ENCODE results near the gene SNAP25.

DNA sequence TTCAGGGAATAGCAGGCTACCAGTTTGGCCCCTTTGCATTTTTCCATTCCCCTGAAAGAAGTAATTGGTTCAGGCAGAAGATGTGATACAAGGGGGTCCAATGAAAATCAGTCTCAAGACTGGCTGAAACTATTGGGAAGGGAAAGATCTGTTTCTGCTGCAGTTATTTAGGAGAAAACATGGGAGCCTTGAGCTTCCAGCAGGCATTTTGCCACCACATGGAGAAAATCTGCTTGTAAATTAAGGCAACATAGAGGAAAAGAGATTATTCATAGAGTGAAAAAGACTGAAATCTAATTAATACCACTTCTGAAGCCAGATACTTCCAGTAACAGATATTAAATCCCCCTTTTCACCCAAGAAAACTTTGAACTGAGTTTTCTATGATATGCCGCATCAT is 44.2 kb upstream of the SNAP25 start:
- TF ChIP-seq POLR2AphosphoS5 (IDR thresholded peaks at IDR 0.05; ENCODE audit: low read depth, low read length) (no peak), POLR2A (IDR thresholded peaks at IDR 0.05; ENCODE audit: borderline replicate concordance, extremely low read depth, insufficient read depth, insufficient read length) (no peak), TCF7L2 (IDR thresholded peaks at IDR 0.05; ENCODE audit: borderline replicate concordance, extremely low read depth, insufficient read depth, insufficient read length) (no peak), SIN3A (IDR thresholded peaks at IDR 0.05; ENCODE audit: low read depth) (no peak), EZH2 (IDR thresholded peaks at IDR 0.05) (no peak), RAD21 (IDR thresholded peaks at IDR 0.05; ENCODE audit: low read depth) (no peak), SP1 (IDR thresholded peaks at IDR 0.05; ENCODE audit: low read depth) (no peak), CEBPB (IDR thresholded peaks at IDR 0.05; ENCODE audit: low read depth) (no peak)
- TF ChIP-seq, protein P1, sequence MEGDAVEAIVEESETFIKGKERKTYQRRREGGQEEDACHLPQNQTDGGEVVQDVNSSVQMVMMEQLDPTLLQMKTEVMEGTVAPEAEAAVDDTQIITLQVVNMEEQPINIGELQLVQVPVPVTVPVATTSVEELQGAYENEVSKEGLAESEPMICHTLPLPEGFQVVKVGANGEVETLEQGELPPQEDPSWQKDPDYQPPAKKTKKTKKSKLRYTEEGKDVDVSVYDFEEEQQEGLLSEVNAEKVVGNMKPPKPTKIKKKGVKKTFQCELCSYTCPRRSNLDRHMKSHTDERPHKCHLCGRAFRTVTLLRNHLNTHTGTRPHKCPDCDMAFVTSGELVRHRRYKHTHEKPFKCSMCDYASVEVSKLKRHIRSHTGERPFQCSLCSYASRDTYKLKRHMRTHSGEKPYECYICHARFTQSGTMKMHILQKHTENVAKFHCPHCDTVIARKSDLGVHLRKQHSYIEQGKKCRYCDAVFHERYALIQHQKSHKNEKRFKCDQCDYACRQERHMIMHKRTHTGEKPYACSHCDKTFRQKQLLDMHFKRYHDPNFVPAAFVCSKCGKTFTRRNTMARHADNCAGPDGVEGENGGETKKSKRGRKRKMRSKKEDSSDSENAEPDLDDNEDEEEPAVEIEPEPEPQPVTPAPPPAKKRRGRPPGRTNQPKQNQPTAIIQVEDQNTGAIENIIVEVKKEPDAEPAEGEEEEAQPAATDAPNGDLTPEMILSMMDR (IDR thresholded peaks at IDR 0.05 in 2 of 3, conservative IDR thresholded peaks at IDR 0.05 in 1 of 3; ENCODE audit: borderline replicate concordance in 1 of 3, insufficient read depth in 1 of 3, low read depth in 2 of 3, low read length in 2 of 3), result no peak
- TF ChIP-seq, protein P2, sequence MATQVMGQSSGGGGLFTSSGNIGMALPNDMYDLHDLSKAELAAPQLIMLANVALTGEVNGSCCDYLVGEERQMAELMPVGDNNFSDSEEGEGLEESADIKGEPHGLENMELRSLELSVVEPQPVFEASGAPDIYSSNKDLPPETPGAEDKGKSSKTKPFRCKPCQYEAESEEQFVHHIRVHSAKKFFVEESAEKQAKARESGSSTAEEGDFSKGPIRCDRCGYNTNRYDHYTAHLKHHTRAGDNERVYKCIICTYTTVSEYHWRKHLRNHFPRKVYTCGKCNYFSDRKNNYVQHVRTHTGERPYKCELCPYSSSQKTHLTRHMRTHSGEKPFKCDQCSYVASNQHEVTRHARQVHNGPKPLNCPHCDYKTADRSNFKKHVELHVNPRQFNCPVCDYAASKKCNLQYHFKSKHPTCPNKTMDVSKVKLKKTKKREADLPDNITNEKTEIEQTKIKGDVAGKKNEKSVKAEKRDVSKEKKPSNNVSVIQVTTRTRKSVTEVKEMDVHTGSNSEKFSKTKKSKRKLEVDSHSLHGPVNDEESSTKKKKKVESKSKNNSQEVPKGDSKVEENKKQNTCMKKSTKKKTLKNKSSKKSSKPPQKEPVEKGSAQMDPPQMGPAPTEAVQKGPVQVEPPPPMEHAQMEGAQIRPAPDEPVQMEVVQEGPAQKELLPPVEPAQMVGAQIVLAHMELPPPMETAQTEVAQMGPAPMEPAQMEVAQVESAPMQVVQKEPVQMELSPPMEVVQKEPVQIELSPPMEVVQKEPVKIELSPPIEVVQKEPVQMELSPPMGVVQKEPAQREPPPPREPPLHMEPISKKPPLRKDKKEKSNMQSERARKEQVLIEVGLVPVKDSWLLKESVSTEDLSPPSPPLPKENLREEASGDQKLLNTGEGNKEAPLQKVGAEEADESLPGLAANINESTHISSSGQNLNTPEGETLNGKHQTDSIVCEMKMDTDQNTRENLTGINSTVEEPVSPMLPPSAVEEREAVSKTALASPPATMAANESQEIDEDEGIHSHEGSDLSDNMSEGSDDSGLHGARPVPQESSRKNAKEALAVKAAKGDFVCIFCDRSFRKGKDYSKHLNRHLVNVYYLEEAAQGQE (IDR thresholded peaks at IDR 0.05; ENCODE audit: low read depth), result no peak
